Natural killer cell treated with Interleukin-12 subunit alpha and Interleukin-12 subunit beta and Interleukin-15 and Interleukin-18, amount 100 ng/mL, for 72 hours (primary cell): ENCODE measurements around the gene ITGAV. TPM values are rescaled to one million over a fixed set of nuclear protein-coding genes. Genes with fewer than 3 reads are reported as not detected.

ENCODE experiments used
- ATAC-seq, 2 donors: fragments of 150-1000 bp; cut with Tn5 transposase in 1 of 2; sonication (Bioruptor Pico), chemical (Tn5 transposase) in 1 of 2; 2 replicates each; pipeline ENCODE4 v1.10.0; 2021
- DNase-seq: peaks from one replicate; pipeline ENCODE4 v3.0.0; 2022; ENCODE audit warnings: low spot score
- H3K27ac Mint-ChIP-seq, 2 donors: 1 replicate in 1 of 2; 2 replicates in 1 of 2; pipeline ENCODE4 v1.8.0; 2022; ENCODE audit warnings: mixed read lengths in 2 of 2, mild to moderate bottlenecking in 1 of 2, moderate library complexity in 1 of 2
- H3K27me3 Mint-ChIP-seq, 2 donors: 1 replicate in 1 of 2; 2 replicates in 1 of 2; pipeline ENCODE4 v1.8.0; 2022; ENCODE audit warnings: mixed read lengths in 2 of 2
- H3K36me3 Mint-ChIP-seq: one replicate; pipeline ENCODE4 v1.8.0; 2022; ENCODE audit warnings: mixed read lengths
- H3K4me1 Mint-ChIP-seq, 2 donors: 1 replicate in 1 of 2; 2 replicates in 1 of 2; pipeline ENCODE4 v1.8.0; 2022; ENCODE audit warnings: low read depth in 2 of 2, mixed read lengths in 2 of 2, mild to moderate bottlenecking in 1 of 2
- H3K4me3 Mint-ChIP-seq: one replicate; pipeline ENCODE4 v1.8.0; 2022; ENCODE audit warnings: mixed read lengths
- H3K9me3 Mint-ChIP-seq: 2 replicates; pipeline ENCODE4 v1.8.0; 2022; ENCODE audit warnings: mixed read lengths
- total RNA-seq, 2 donors: library from RNA; stranded (reverse); gene quantifications; one replicate each; pipeline ENCODE4 v1.2.3, GENCODE V29; 2022

The ITGAV gene
- total RNA-seq = 10 to 100 TPM; 11.3 to 17.4 TPM

DNA sequence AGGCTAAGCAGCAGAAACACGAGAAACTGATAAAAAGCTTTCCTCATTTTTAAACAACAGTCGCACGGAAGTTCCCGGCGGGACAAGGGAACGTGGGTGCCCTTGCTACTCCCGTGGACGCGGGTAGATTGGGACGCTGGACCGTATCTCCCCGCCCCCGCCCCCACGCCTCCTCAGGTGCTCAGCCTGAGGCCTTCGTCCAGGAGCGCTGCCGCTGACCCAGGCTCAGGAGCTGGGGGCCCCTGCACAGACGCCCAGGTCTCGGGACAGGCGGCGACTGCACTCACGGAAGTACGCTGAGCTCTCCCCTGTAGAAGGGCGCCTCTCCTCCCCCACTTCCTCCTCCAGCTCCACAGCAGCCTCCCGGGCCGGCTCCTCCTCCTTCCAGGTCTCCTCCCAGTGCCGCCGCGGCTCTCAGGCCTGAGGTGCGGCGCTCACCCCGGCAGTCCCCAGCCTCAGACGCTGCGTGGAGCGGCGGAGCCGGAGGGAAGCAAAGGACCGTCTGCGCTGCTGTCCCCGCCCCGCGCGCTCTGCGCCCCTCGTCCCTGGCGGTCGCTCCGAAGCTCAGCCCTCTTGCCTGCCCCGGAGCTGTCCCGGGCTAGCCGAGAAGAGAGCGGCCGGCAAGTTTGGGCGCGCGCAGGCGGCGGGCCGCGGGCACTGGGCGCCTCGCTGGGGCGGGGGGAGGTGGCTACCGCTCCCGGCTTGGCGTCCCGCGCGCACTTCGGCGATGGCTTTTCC, at the start of gene ITGAV:
TSS of gene ITGAV (plus strand) at position 445 of the 738 bp plus-strand sequence. CDS start at position 728, 283 bp downstream.
- Mint-ChIP-seq H3K36me3 (no peaks in the 10 kb centered on the region), H3K4me1 (peaks cover 19 to 25% of the 10 kb centered on the region in 2 donors), H3K9me3 (no peaks in the 10 kb centered on the region), H3K27ac (peak within 1 kb of the TSS; percentile 79 to 81), H3K27me3 (peaks cover 3 to 8% of the 10 kb centered on the region in 2 donors), H3K4me3 (peak within 1 kb of the TSS; percentile 94)
- DNase-seq (peak; percentile 93), ATAC-seq (peak; percentile 98 to 99)

DNA sequence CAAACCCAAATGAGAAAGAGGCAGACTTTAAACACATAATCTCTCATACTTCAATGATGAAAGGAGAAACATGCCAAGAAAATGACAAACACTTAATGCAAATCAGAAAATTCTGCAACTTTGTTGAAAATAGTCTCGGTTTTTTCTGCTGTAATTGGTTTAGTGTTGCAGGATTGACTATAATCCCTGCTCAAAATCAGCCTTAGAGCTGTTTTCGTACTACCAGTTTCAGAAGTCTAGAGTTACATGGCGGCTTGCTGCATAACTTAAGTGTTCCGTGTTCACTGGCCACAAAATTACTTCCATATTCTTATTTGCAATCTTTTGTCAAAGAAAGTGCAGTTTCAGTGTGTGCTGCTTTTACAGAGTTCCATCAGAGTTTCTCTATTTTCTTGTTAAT, 48.9 kb upstream of the ITGAV start:
- Mint-ChIP-seq H3K4me3 (no peak overlapping the region), H3K9me3 (no peaks in the 10 kb centered on the region), H3K4me1 (no peaks in the 10 kb centered on the region), H3K27ac (no peak overlapping the region), H3K27me3 (peaks cover 10% of the 10 kb centered on the region in 2 donors), H3K36me3 (no peaks in the 10 kb centered on the region)
- DNase-seq = no peak
- no peak for ATAC-seq

DNA sequence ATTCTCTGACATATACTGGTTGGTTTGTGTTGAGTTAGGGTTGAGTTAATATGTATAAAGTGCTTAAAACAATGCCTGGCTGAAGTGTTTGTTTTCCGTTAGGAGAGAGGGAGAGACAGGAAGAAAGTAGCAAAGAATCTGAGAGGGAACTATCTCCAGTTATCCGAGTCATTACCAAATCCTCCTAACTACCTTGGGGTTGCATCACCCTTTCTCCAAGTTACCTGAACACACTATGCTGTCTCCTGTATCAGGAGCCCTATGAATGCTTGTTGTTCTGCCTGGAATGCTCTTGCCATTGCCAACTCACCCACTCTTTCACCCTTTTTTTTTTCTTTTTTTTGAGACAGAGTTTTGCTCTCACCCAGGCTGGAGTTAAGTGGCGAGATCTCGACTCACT, 47.9 kb upstream of the ITGAV start:
- H3K27me3 Mint-ChIP-seq = peaks cover 4 to 7% of the 10 kb centered on the region in 2 donors
- H3K9me3 Mint-ChIP-seq = no peaks in the 10 kb centered on the region
- no peak for ATAC-seq
- no peak for DNase-seq
- no peaks in the 10 kb centered on the region for H3K4me1 Mint-ChIP-seq
- H3K36me3 Mint-ChIP-seq = no peaks in the 10 kb centered on the region
- no peak overlapping the region for H3K27ac Mint-ChIP-seq
- H3K4me3 Mint-ChIP-seq = no peak overlapping the region

DNA sequence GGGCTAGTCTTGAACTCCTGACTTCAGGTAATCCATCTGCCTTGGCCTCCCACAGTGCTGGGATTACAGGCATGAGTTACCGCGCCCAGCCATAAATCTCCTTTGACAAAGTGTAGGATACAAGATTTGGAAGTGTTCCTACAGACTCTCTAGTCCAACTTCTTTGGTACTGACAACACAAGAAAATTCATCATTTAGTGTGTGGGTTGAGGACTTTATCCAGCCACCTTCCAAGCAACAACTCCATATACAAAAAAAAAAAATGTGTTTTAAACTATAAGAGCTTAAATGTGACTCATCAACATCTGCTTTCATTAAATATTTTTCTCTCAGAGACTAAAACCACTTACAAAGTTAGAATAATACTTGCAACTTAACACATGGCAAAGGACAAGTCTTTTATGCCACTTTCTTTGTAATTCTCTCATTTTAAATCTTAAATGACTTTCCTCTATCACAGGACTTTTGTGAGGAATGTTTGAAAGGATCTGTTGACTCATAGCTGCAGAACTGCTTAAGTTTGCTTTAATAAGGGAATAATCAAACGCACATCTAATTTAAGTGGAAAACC, 46.2 kb upstream of the ITGAV start:
- Mint-ChIP-seq H3K4me1 (no peaks in the 10 kb centered on the region), H3K4me3 (no peak overlapping the region), H3K27ac (no peak overlapping the region), H3K9me3 (no peaks in the 10 kb centered on the region), H3K27me3 (peaks cover 0 to 2% of the 10 kb centered on the region in 2 donors), H3K36me3 (no peaks in the 10 kb centered on the region)
- ATAC-seq = no peak
- DNase-seq = no peak

DNA sequence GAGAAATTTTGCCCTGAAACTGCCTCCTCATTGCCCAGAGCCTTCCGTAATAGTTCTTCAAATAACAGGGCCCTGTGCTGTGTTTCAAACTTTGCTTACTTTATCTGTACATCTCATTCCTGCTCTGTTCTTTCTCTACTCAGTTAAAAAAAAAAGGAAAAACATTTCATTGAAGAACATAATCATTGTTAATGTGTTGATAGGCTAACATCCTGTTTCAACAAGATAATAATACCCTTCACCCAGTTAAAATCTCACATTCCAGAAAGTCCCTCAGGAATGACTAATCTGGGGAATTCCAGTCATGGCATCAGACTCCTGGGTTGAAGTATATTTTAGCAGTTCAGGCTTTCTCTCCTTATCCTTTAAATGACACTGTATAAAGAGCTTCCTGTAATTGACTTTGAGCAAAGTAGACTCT, 45.6 kb upstream of the ITGAV start:
- no peaks in the 10 kb centered on the region for H3K9me3 Mint-ChIP-seq
- ATAC-seq = no peak
- no peak overlapping the region for H3K27ac Mint-ChIP-seq
- no peak for DNase-seq
- no peaks in the 10 kb centered on the region for H3K4me1 Mint-ChIP-seq
- H3K4me3 Mint-ChIP-seq = no peak overlapping the region
- H3K27me3 Mint-ChIP-seq = peaks cover 0 to 2% of the 10 kb centered on the region in 2 donors
- H3K36me3 Mint-ChIP-seq = no peaks in the 10 kb centered on the region

DNA sequence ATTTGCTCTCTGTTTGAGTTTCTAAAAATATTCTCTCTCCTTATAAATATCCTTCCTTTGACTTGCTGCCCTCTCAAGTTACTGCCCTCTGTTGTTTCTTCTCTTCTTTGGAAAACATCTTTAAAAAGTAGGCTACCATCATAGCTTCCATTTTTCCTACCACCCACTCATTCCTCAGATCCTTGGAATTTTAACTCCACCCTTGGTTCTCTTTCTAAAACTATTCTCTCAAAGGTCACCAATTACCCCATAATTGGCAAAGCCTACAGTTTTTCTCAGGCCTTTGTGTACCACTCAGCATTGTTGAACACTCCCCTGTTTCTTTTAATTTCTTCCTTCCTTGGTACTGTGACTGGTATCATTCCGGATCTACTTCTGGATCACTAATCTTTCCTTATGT, 43.0 kb upstream of the ITGAV start:
- no peaks in the 10 kb centered on the region for H3K4me1 Mint-ChIP-seq
- no peaks in the 10 kb centered on the region for H3K9me3 Mint-ChIP-seq
- DNase-seq (no peak), ATAC-seq (no peak)
- peaks cover 2 to 12% of the 10 kb centered on the region in 2 donors for H3K27me3 Mint-ChIP-seq
- no peaks in the 10 kb centered on the region for H3K36me3 Mint-ChIP-seq
- no peak overlapping the region for H3K27ac Mint-ChIP-seq
- H3K4me3 Mint-ChIP-seq = no peak overlapping the region

DNA sequence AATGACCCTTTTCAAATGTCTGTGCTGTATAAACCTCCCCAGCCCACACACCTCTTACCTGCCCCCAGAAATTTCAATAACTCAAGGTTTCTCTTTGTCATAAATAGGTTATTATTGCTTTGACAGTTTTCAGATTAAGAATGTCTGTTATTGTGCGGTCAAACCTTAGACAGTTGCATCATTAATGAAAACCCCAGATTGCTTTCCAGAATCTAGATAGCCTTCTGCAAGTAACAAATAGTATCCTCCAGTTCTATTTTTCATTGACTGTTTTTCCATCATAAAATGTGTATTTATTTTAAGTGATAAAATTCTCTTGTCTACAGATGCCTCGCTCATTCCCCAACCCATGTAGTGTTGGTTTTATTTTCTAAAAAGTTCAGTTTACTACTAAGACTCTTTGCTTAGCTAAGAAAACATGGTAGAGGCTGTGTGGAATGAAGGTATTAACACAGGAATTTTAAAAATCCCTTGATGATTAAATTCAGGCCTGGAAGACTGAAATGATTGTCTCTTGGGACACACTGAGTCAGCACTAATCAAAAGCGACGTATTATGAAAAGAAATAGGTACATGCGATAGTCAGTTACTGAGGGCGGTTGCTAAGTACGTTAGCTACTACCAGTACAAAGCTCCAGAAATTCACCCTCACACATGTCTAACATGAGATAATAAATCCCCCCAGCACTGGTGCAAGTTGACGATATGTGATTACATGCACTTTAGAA, 38.4 kb upstream of the ITGAV start:
- Mint-ChIP-seq H3K36me3 (no peaks in the 10 kb centered on the region), H3K4me3 (no peak overlapping the region), H3K4me1 (no peaks in the 10 kb centered on the region), H3K9me3 (no peaks in the 10 kb centered on the region), H3K27me3 (peaks cover 0 to 12% of the 10 kb centered on the region in 2 donors), H3K27ac (no peak overlapping the region)
- no peak for ATAC-seq
- no peak for DNase-seq

DNA sequence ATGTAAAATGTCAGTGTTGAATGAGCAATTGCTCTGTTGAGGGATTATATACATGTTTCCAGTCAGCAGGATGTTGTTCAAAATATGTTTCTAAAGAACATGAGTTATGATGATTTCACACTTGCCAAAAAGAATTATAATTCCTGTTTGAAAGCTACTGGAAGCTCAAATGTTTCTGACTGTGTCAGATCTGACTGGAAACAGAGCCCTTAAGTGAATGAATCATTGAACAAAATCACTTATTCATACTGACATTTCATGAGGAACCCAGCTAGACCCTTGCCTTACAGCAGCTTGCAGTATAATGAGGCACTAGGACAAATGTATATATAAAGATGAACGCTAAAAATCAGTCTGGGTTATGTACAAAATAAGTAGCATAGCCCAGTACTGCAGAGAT, 35.4 kb upstream of the ITGAV start:
- H3K27ac Mint-ChIP-seq = no peak overlapping the region
- no peaks in the 10 kb centered on the region for H3K4me1 Mint-ChIP-seq
- no peak overlapping the region for H3K4me3 Mint-ChIP-seq
- no peak for DNase-seq
- H3K27me3 Mint-ChIP-seq = peaks cover 3 to 12% of the 10 kb centered on the region in 2 donors
- H3K9me3 Mint-ChIP-seq = no peaks in the 10 kb centered on the region
- H3K36me3 Mint-ChIP-seq = no peaks in the 10 kb centered on the region
- ATAC-seq = no peak

DNA sequence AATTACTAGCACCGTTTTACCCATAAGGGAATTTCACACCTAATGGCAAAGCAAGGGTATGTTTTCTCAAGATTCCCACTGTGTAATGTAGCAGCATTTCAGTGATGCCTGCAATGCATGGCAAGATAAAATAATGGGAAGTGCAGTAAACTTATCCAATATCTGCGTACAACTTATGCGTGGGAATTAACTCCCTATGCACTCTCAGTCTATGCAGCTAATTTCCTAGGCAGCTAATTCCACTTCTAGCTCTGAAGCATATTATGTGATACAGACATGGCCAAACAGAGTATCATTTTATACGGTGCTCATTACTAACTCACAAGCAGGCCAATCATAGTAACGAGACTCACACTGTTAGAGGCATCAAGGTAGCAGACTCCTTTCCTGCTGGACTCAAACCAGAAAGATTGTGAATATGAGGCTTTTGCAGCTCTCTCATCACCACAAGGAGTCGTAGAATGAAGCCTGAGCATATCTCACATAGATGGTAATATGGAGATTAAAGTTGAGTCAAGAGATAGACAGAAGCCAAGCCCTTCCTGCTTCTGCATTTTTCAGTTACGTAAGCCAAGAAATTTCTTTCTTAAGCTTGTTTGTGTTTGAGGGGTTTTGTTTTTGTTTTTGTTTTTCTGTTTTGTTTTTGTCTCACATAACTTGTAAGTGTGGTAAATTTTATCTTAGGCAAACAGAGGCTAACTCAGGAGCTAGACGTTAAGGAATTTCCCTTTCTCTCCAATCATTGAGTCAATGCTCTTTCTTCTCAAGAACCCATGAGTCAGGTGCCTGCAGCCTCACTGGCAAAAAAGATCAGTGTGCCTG, 34.8 kb upstream of the ITGAV start:
- DNase-seq (no peak), ATAC-seq (no peak)
- Mint-ChIP-seq H3K36me3 (no peaks in the 10 kb centered on the region), H3K27me3 (peaks cover 3 to 8% of the 10 kb centered on the region in 2 donors), H3K27ac (no peak overlapping the region), H3K4me3 (no peak overlapping the region), H3K4me1 (no peaks in the 10 kb centered on the region), H3K9me3 (no peaks in the 10 kb centered on the region)

DNA sequence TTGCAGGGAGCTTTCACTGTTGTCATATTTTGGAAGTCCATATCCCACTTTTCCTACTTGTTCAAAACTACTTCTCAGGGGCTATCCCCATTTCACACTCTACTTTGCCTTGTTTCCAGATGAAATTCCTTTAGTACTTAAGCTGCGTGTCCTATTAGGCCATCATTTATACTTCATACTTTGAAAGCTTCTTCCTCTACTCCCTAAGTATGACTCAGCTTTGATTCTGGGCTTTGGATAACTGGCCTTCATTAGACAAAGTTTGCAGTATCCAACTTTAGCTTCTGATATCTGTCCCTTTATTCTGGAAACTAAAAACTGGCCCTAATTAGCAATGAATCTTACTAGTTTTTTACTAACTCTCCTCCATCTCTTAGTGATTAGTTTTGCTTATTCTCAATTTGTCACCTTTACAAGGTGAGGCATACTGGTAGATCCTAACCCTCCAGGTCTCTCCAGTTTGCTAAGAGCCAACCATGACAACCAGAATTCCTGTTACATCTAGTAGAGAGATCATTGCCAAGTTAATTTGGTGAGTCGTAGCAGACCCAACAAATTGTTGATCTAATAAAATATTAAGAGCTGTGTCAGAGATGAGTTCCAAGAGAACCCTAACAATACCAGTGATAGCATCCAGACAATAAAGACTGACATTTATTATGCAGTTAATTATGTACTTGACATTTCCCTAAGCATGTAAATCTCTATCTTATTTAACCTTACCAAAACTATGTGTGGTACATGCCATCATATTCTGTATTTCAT, 31.2 kb upstream of the ITGAV start:
- DNase-seq (no peak), ATAC-seq (no peak)
- Mint-ChIP-seq H3K36me3 (peaks cover 6% of the 10 kb centered on the region), H3K27ac (no peak overlapping the region), H3K27me3 (peaks cover 11 to 15% of the 10 kb centered on the region in 2 donors), H3K9me3 (peaks cover 2% of the 10 kb centered on the region), H3K4me1 (no peaks in the 10 kb centered on the region), H3K4me3 (no peak overlapping the region)

DNA sequence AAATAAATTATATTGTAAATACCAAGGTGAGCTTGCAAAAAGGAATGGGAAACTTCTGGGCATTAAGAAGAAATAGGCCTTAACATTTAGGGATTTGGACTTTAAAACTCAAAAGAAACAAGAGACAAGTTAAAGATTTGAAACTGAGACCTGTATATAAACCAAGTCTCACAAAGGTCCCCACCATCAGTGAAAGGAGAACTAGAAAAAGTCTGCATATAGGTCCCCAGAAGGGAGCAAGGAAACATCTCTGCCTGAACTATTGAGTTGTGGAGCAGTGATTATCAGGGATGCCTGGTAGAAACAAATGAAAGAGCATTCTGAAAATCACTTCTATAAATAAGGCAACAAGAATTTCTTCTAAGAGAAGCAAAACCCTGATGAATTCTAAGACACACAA, 30.5 kb upstream of the ITGAV start:
- ATAC-seq (no peak), DNase-seq (no peak)
- peaks cover 6% of the 10 kb centered on the region for H3K36me3 Mint-ChIP-seq
- no peaks in the 10 kb centered on the region for H3K4me1 Mint-ChIP-seq
- H3K9me3 Mint-ChIP-seq = peaks cover 2% of the 10 kb centered on the region
- peaks cover 13 to 20% of the 10 kb centered on the region in 2 donors for H3K27me3 Mint-ChIP-seq
- no peak overlapping the region for H3K27ac Mint-ChIP-seq
- no peak overlapping the region for H3K4me3 Mint-ChIP-seq

DNA sequence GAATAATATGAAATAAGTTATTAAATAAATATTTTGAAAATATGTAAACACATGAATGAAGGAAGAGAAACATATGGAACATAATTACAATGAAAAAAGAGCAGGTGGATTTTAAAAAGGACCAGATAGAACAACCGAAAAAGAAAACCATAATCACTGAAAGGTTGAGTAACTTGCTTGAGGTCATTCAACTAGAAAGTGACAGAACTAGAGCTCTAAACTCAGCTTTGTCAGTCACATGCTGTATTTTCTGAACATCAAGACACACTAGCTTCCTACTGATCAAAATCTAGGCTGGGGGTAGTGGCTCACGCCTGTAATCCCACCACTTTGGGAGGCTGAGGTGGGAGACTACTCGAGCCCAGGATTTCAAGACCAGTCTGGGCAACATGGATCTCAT, 30.0 kb upstream of the ITGAV start:
- ATAC-seq (no peak), DNase-seq (no peak)
- no peak overlapping the region for H3K27ac Mint-ChIP-seq
- peaks cover 15 to 24% of the 10 kb centered on the region in 2 donors for H3K27me3 Mint-ChIP-seq
- H3K9me3 Mint-ChIP-seq = peaks cover 2% of the 10 kb centered on the region
- H3K4me1 Mint-ChIP-seq = no peaks in the 10 kb centered on the region
- H3K4me3 Mint-ChIP-seq = no peak overlapping the region
- H3K36me3 Mint-ChIP-seq = peaks cover 6% of the 10 kb centered on the region

DNA sequence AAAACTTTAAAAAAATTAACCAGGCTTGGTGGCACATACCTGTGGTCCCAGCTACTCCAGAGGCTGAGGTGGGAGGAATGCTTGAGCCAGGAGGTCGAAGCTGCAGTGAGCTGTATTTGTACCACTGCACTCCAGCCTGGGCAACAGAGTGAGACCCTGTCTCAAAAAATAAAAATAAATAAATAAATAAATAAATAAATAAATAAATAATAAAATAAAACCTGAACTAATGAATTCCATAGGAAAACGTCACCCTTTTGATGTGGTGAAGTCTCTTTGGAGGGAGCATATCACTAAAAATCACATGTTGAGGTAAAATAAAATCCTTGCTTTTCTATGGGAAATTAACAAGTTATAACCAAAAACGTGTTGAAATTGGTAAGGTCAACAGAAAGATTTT, 29.6 kb upstream of the ITGAV start:
- Mint-ChIP-seq H3K36me3 (peaks cover 6% of the 10 kb centered on the region), H3K4me1 (no peaks in the 10 kb centered on the region), H3K9me3 (peaks cover 2% of the 10 kb centered on the region), H3K27me3 (peaks cover 18 to 28% of the 10 kb centered on the region in 2 donors), H3K27ac (no peak overlapping the region), H3K4me3 (no peak overlapping the region)
- ATAC-seq = no peak
- no peak for DNase-seq
